Kidney epithelial cell (primary cell): ENCODE measurements around the gene HLA-A. TPM values are rescaled to one million over a fixed set of nuclear protein-coding genes. Genes with fewer than 3 reads are reported as not detected.

Experiments
- DNase-seq: peaks from one replicate; pipeline ENCODE4 v3.0.0-alpha.2; 2010; ENCODE audit warnings: low read depth
- H3K27me3 ChIP-seq: 2 replicates; pipeline ENCODE4 v1.6.0; 2011; ENCODE audit warnings: low read length; ENCODE audit not compliant: control insufficient read depth, insufficient read depth
- H3K36me3 ChIP-seq: 2 replicates; pipeline ENCODE4 v1.5.1; 2011; ENCODE audit warnings: low read length; ENCODE audit not compliant: control insufficient read depth, insufficient read depth
- H3K4me3 ChIP-seq: 2 replicates; pipeline ENCODE4 v1.5.1; 2011; ENCODE audit warnings: low read depth, mild to moderate bottlenecking, control low read depth, low read length
- total RNA-seq: library from RNA; depleted of rRNA; stranded (reverse); fragments of >200 nt; gene quantifications from 2 replicates; pipeline ENCODE4 v1.2.3, GENCODE V29; 2015
- TF ChIP-seq, protein P1 (sequence below): IDR thresholded peaks from 2 replicates; pipeline ENCODE4 v1.5.1; 2011; ENCODE audit warnings: mild to moderate bottlenecking, moderate library complexity, low read length, control low read depth, inconsistent platforms; ENCODE audit not compliant: insufficient read depth, poor library complexity, severe bottlenecking

The HLA-A gene
- total RNA-seq: 832 and 921 TPM in 2 replicates

DNA sequence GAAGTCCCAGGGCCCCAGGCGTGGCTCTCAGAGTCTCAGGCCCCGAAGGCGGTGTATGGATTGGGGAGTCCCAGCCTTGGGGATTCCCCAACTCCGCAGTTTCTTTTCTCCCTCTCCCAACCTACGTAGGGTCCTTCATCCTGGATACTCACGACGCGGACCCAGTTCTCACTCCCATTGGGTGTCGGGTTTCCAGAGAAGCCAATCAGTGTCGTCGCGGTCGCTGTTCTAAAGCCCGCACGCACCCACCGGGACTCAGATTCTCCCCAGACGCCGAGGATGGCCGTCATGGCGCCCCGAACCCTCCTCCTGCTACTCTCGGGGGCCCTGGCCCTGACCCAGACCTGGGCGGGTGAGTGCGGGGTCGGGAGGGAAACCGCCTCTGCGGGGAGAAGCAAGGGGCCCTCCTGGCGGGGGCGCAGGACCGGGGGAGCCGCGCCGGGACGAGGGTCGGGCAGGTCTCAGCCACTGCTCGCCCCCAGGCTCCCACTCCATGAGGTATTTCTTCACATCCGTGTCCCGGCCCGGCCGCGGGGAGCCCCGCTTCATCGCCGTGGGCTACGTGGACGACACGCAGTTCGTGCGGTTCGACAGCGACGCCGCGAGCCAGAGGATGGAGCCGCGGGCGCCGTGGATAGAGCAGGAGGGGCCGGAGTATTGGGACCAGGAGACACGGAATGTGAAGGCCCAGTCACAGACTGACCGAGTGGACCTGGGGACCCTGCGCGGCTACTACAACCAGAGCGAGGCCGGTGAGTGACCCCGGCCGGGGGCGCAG is at the start of gene HLA-A:
HLA-A (plus strand) TSS at position 258 of the 778 bp plus-strand sequence; CDS start at position 280, 22 bp downstream.
- peak; percentile 65 for DNase-seq
- no peaks in the 10 kb centered on the region for H3K36me3 ChIP-seq
- TF ChIP-seq, protein P1, sequence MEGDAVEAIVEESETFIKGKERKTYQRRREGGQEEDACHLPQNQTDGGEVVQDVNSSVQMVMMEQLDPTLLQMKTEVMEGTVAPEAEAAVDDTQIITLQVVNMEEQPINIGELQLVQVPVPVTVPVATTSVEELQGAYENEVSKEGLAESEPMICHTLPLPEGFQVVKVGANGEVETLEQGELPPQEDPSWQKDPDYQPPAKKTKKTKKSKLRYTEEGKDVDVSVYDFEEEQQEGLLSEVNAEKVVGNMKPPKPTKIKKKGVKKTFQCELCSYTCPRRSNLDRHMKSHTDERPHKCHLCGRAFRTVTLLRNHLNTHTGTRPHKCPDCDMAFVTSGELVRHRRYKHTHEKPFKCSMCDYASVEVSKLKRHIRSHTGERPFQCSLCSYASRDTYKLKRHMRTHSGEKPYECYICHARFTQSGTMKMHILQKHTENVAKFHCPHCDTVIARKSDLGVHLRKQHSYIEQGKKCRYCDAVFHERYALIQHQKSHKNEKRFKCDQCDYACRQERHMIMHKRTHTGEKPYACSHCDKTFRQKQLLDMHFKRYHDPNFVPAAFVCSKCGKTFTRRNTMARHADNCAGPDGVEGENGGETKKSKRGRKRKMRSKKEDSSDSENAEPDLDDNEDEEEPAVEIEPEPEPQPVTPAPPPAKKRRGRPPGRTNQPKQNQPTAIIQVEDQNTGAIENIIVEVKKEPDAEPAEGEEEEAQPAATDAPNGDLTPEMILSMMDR: no peak
- peak within 1 kb of the TSS; percentile 62 for H3K4me3 ChIP-seq
- no peaks in the 10 kb centered on the region for H3K27me3 ChIP-seq

DNA sequence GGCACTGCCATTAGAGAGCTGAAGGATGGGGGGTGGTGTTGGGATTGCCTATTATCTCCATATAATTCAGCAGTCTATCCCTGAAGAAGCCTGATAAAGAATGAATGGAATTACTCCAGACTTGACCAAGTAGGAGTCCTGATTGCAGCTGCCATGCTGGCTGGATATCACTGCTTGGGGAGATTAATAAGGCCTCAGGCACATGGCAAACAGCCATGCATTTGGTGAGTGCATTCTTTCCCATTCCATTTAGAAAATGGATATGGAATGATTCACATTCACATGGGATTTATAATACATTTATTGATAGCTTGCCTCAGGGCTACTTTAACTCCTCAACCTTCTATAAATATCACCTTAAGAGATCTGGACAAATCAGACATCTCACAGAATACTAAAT is 49.6 kb upstream of the HLA-A start:
- no peaks in the 10 kb centered on the region for H3K36me3 ChIP-seq
- TF ChIP-seq, protein P1: no peak
- no peak for DNase-seq

GRCh38 chr6:29899281-29899680 is 43.1 kb upstream of the HLA-A start:
- Histone ChIP-seq H3K27me3 (no peaks in the 10 kb centered on the region), H3K36me3 (no peaks in the 10 kb centered on the region), H3K4me3 (no peak overlapping the region)
- TF ChIP-seq, protein P1: no peak
- no peak for DNase-seq

More for the DNA sequence above, 49.6 kb upstream of the HLA-A start:
- H3K27me3 ChIP-seq: peaks cover 3% of the 10 kb centered on the region
- H3K4me3 ChIP-seq: no peak overlapping the region

DNA sequence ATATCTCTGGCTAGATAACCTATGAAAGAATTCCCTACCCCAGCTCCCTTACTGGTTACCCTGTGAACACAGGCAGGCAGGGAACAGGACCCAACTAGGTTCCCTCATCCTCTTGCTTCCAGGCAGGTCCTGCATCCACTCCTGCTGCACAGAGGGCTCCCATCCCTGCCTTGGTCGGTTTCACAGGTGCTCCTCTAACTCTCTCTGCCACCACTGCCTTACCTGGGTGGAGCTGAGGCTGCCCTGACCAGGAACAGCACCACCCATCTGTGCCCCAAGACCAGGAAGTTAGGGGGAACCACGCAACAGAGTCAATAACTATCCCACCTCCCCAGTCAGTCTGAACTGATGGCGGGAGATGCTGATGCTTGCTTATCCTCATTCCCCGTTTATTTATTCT is 37.0 kb upstream of the HLA-A start:
- TF ChIP-seq, protein P1: no peak
- Histone ChIP-seq H3K27me3 (no peaks in the 10 kb centered on the region), H3K4me3 (no peak overlapping the region), H3K36me3 (no peaks in the 10 kb centered on the region)
- no peak for DNase-seq

DNA sequence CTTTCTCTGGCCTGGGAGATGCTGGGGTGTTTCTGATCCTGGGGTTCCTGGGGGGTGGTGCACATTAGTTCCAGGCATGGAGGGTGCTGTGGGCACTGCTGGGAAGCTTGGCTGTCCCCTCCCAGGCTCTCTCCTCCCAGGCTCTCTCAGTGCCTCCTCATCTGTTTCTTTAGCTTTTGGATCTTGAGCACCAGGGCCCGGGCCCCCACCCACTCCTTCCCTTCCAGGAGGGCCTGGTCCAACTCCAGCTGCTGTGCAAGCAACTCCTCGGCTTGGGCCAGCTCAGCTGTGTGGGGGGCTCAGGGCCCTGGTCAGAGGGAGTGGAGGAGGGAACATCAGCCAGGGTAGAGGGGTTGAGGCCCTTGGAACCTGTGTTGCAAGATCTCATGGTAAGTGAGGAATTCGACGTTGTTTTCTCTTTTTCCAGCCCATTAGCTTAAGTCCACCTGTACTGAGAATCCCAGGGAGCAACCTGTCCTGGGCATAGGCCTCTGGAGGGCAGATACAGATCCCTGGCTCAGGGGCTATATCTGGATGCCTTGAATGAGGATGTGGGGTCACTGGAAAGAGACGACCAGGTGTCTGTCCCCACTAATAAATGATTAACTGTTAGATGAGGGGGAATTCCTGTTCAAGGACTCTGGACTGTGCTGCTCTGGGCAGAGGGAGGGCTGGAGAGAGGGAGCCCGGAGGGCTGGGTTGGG is 34.5 kb upstream of the HLA-A start:
- Histone ChIP-seq H3K27me3 (no peaks in the 10 kb centered on the region), H3K4me3 (no peak overlapping the region), H3K36me3 (no peaks in the 10 kb centered on the region)
- TF ChIP-seq, protein P1: no peak
- no peak for DNase-seq

- DNase-seq: no peak
- Histone ChIP-seq H3K4me3 (no peak overlapping the region), H3K27me3 (no peaks in the 10 kb centered on the region), H3K36me3 (no peaks in the 10 kb centered on the region)
- TF ChIP-seq, protein P1: no peak
These were observed 34.0 kb upstream of the HLA-A start for GRCh38 chr6:29908341-29908662.
